GM23338 (cell line): ENCODE measurements around the gene CERK. TPM values are rescaled to one million over a fixed set of nuclear protein-coding genes. Genes with fewer than 3 reads are reported as not detected.
A peak's percentile ranks its signal among the peaks of the same experiment; 100 is the strongest.

Source experiments
- ATAC-seq: fragments of 200-7000 bp; cut with Tn5 transposase; 3 replicates; pipeline ENCODE4 v1.9.1; 2020
- DNase-seq: peaks from one replicate; pipeline ENCODE4 v3.0.0-alpha.2; 2015; ENCODE audit warnings: low spot score
- H2AFZ ChIP-seq: fragments of 200-600 bp; sonication (generic); 2 replicates; pipeline ENCODE4 v1.8.0; 2016; ENCODE audit warnings: antibody characterized with exemption, mild to moderate bottlenecking, moderate library complexity
- H3F3A ChIP-seq: fragments of 200-600 bp; sonication (generic); replicated peaks from 2 replicates; pipeline ENCODE4 v1.8.0; 2017; ENCODE audit warnings: antibody characterized with exemption, mixed run types, low read depth
- H3K27ac ChIP-seq: fragments of 200-600 bp; sonication (generic); 2 replicates; pipeline ENCODE4 v1.6.1; 2016; ENCODE audit warnings: low read depth
- H3K27me3 ChIP-seq: fragments of 200-600 bp; sonication (generic); 2 replicates; pipeline ENCODE4 v1.8.0; 2016; ENCODE audit warnings: mild to moderate bottlenecking, mixed run types, moderate library complexity; ENCODE audit not compliant: insufficient read depth
- H3K36me3 ChIP-seq: fragments of 200-600 bp; sonication (generic); 2 replicates; pipeline ENCODE4 v1.8.0; 2016; ENCODE audit warnings: mild to moderate bottlenecking; ENCODE audit not compliant: insufficient read depth
- H3K4me1 ChIP-seq: fragments of 200-600 bp; sonication (generic); 2 replicates; pipeline ENCODE4 v1.8.0; 2016; ENCODE audit warnings: mild to moderate bottlenecking, moderate library complexity; ENCODE audit not compliant: insufficient read depth
- H3K4me2 ChIP-seq: fragments of 200-600 bp; sonication (generic); 2 replicates; pipeline ENCODE4 v1.7.1; 2017; ENCODE audit warnings: mixed run types
- H3K4me3 ChIP-seq: fragments of 200-600 bp; sonication (generic); 2 replicates; pipeline ENCODE4 v1.6.1; 2016; ENCODE audit warnings: mixed run types
- H3K79me2 ChIP-seq: fragments of 200-600 bp; sonication (generic); replicated peaks from 2 replicates; pipeline ENCODE4 v1.8.0; 2017; ENCODE audit warnings: mild to moderate bottlenecking; ENCODE audit not compliant: insufficient read depth
- H3K9me2 ChIP-seq: fragments of 200-600 bp; sonication (generic); 2 replicates; pipeline ENCODE4 v1.8.0; 2017; ENCODE audit not compliant: insufficient read depth
- H4K20me1 ChIP-seq: fragments of 200-600 bp; sonication (generic); replicated peaks from 2 replicates; pipeline ENCODE4 v1.8.0; 2017; ENCODE audit warnings: mild to moderate bottlenecking; ENCODE audit not compliant: insufficient read depth
- H3K27ac Mint-ChIP-seq: 2 replicates; pipeline ENCODE4 v1.8.0; 2020; ENCODE audit warnings: inconsistent platforms, mild to moderate bottlenecking, moderate library complexity, mixed read lengths
- H3K27me3 Mint-ChIP-seq: 3 replicates; pipeline ENCODE4 v1.8.0; 2022; ENCODE audit warnings: low read depth, mild to moderate bottlenecking, moderate library complexity, mixed read lengths, inconsistent platforms; ENCODE audit not compliant: insufficient read depth, poor library complexity
- H3K36me3 Mint-ChIP-seq: 3 replicates; pipeline ENCODE4 v1.8.0; 2021; ENCODE audit warnings: low read depth, mild to moderate bottlenecking, inconsistent platforms, moderate library complexity, mixed read lengths
- H3K4me1 Mint-ChIP-seq: 3 replicates; pipeline ENCODE4 v1.8.0; 2020; ENCODE audit warnings: mild to moderate bottlenecking, inconsistent platforms, mixed read lengths
- H3K4me3 Mint-ChIP-seq: 3 replicates; pipeline ENCODE4 v1.8.0; 2021; ENCODE audit warnings: moderate library complexity, mild to moderate bottlenecking, inconsistent platforms, mixed read lengths
- H3K9me3 Mint-ChIP-seq: 3 replicates; pipeline ENCODE4 v1.8.0; 2020; ENCODE audit warnings: moderate library complexity, mild to moderate bottlenecking, inconsistent platforms, mixed read lengths
- CREB1 ChIP-seq: fragments of 250-450 bp; sonication (Bioruptor Pico); IDR thresholded peaks from 2 replicates; pipeline ENCODE4 v1.5.0; 2020; ENCODE audit warnings: low read depth, mild to moderate bottlenecking, moderate library complexity
- EZH2 ChIP-seq: fragments of 200-600 bp; sonication (generic); IDR thresholded peaks from one replicate; pipeline ENCODE4 v1.8.0; 2017; ENCODE audit warnings: antibody characterized with exemption, mild to moderate bottlenecking, low read depth; ENCODE audit not compliant: unreplicated experiment
- EZH2phosphoT487 ChIP-seq: fragments of 200-600 bp; sonication (generic); IDR thresholded peaks from one replicate; pipeline ENCODE4 v1.8.1; 2018; ENCODE audit warnings: antibody characterized with exemption; ENCODE audit not compliant: unreplicated experiment
- JUNB ChIP-seq: IDR thresholded peaks from one replicate; pipeline ENCODE4 v1.6.1; 2016; ENCODE audit warnings: antibody characterized with exemption; ENCODE audit not compliant: unreplicated experiment
- NANOG ChIP-seq: IDR thresholded peaks from 2 replicates; pipeline ENCODE4 v1.6.1; 2016; ENCODE audit warnings: antibody characterized with exemption, borderline replicate concordance
- POLR2AphosphoS5 ChIP-seq: IDR thresholded peaks from 2 replicates; pipeline ENCODE4 v1.6.1; 2016; ENCODE audit warnings: antibody characterized with exemption, low read depth
- STAT1 ChIP-seq: IDR thresholded peaks from one replicate; pipeline ENCODE4 v1.6.1; 2016; ENCODE audit warnings: antibody characterized with exemption; ENCODE audit not compliant: unreplicated experiment
- ZNF114 ChIP-seq: fragments of 250-450 bp; sonication (Bioruptor Pico); IDR thresholded peaks from 2 replicates; pipeline ENCODE4 v1.5.0; 2020; ENCODE audit warnings: mild to moderate bottlenecking, moderate library complexity
- ZNF331 ChIP-seq: fragments of 250-450 bp; sonication (Bioruptor Pico); IDR thresholded peaks from 2 replicates; pipeline ENCODE4 v1.5.0; 2020; ENCODE audit warnings: low read depth, mild to moderate bottlenecking, moderate library complexity
- polyA plus RNA-seq: library from polyadenylated mRNA; unstranded; fragments of >200 nt; fragmentation: Nextera tagmentation; extraction: Ambion mirVana; gene quantifications from 2 replicates; pipeline ENCODE4 v1.2.1, GENCODE V29; 2016
- total RNA-seq: library from RNA; depleted of rRNA; stranded (reverse); fragments of >200 nt; shearing (Covaris generic); gene quantifications from 2 replicates; pipeline ENCODE4 v1.2.3, GENCODE V29; 2014
- TF ChIP-seq, protein P1 (sequence below), 2 experiments: fragments of 200-600 bp in 1 of 2; sonication (generic) in 1 of 2; conservative IDR thresholded peaks; 2 replicates each; pipeline versions ENCODE4 v1.5.1 to v1.6.1; 2016 to 2017; ENCODE audit warnings: antibody characterized with exemption in 2 of 2, low read depth in 2 of 2, mild to moderate bottlenecking in 2 of 2, moderate library complexity in 1 of 2
- TF ChIP-seq, protein P2 (sequence below): fragments of 250-450 bp; sonication (Bioruptor Pico); IDR thresholded peaks from 2 replicates; pipeline ENCODE4 v1.5.0; 2020; ENCODE audit warnings: mild to moderate bottlenecking, moderate library complexity
- TF ChIP-seq, protein P3 (sequence below): IDR thresholded peaks from 2 replicates; pipeline ENCODE4 v1.6.1; 2016; ENCODE audit warnings: antibody characterized with exemption
- TF ChIP-seq, protein P4 (sequence below): IDR thresholded peaks from one replicate; pipeline ENCODE4 v1.6.1; 2018; ENCODE audit warnings: antibody characterized with exemption; ENCODE audit not compliant: unreplicated experiment

The CERK gene
- total and polyA plus RNA-seq, 2 experiments from 2014 or later: 12.7 to 62.9 TPM

DNA sequence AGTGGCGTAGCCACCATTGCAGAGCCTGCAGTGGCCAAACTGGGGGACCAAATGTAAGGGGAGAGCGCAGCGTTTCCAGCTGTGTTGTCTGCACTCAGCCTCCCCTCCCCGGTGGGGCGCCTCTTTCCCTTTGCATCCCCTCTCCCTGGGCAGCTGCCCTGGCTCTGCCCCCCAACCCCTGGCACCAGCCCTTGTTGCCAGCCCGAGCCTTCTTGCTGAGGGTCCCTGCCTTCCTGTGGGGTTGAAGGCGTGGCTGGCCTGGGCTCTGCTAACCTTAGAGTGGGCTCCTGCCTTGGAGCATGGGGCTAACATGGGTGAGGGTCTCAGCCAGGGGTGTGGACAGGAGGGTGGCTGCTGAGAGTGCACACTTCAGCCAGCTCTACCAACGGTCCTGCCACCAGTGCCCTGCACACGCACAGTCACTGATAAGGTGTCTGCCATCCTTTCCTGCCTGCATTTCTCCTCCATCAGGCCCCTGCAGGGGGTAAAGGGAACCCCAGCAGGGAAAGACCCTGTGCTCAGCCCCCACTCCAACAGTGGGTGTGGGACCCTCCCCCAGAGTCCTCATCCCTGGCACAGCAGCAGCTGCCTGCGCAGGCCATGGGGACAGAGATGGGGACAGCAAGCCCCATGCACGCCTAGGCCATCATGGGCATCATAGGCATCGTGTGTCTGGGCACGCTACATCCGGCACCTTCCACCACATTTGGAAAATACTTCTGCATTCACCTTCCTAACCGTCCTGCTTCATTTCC is 43.5 kb downstream of the CERK start:
- Mint-ChIP-seq H3K4me1 (peaks cover 3% of the 10 kb centered on the region; the same call in 2 of the 3 replicates), H3K4me3 (no peak overlapping the region), H3K9me3 (no peaks in the 10 kb centered on the region), H3K27ac (peak overlapping the region; percentile 18; the same call in 1 of the 2 replicates), H3K27me3 (peaks cover 2% of the 10 kb centered on the region), H3K36me3 (peaks cover 29% of the 10 kb centered on the region)
- Histone ChIP-seq H3K4me2 (no peak overlapping the region), H3K9me2 (no peaks in the 10 kb centered on the region), H3K4me3 (no peak overlapping the region), H3F3A (no peaks in the 10 kb centered on the region), H3K27me3 (no peaks in the 10 kb centered on the region), H3K36me3 (peaks cover 6% of the 10 kb centered on the region), H3K27ac (no peak overlapping the region), H4K20me1 (no peaks in the 10 kb centered on the region; the same call in 1 of the 2 replicates), H3K4me1 (no peaks in the 10 kb centered on the region), H3K79me2 (no peaks in the 10 kb centered on the region), H2AFZ (no peak overlapping the region)
- DNase-seq: no peak
- no peak for ATAC-seq
- TF ChIP-seq, protein P1, sequence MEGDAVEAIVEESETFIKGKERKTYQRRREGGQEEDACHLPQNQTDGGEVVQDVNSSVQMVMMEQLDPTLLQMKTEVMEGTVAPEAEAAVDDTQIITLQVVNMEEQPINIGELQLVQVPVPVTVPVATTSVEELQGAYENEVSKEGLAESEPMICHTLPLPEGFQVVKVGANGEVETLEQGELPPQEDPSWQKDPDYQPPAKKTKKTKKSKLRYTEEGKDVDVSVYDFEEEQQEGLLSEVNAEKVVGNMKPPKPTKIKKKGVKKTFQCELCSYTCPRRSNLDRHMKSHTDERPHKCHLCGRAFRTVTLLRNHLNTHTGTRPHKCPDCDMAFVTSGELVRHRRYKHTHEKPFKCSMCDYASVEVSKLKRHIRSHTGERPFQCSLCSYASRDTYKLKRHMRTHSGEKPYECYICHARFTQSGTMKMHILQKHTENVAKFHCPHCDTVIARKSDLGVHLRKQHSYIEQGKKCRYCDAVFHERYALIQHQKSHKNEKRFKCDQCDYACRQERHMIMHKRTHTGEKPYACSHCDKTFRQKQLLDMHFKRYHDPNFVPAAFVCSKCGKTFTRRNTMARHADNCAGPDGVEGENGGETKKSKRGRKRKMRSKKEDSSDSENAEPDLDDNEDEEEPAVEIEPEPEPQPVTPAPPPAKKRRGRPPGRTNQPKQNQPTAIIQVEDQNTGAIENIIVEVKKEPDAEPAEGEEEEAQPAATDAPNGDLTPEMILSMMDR (conservative IDR thresholded peaks at IDR 0.05; ENCODE audit: low read depth in 2 of 2): no peak
- TF ChIP-seq, protein P2, sequence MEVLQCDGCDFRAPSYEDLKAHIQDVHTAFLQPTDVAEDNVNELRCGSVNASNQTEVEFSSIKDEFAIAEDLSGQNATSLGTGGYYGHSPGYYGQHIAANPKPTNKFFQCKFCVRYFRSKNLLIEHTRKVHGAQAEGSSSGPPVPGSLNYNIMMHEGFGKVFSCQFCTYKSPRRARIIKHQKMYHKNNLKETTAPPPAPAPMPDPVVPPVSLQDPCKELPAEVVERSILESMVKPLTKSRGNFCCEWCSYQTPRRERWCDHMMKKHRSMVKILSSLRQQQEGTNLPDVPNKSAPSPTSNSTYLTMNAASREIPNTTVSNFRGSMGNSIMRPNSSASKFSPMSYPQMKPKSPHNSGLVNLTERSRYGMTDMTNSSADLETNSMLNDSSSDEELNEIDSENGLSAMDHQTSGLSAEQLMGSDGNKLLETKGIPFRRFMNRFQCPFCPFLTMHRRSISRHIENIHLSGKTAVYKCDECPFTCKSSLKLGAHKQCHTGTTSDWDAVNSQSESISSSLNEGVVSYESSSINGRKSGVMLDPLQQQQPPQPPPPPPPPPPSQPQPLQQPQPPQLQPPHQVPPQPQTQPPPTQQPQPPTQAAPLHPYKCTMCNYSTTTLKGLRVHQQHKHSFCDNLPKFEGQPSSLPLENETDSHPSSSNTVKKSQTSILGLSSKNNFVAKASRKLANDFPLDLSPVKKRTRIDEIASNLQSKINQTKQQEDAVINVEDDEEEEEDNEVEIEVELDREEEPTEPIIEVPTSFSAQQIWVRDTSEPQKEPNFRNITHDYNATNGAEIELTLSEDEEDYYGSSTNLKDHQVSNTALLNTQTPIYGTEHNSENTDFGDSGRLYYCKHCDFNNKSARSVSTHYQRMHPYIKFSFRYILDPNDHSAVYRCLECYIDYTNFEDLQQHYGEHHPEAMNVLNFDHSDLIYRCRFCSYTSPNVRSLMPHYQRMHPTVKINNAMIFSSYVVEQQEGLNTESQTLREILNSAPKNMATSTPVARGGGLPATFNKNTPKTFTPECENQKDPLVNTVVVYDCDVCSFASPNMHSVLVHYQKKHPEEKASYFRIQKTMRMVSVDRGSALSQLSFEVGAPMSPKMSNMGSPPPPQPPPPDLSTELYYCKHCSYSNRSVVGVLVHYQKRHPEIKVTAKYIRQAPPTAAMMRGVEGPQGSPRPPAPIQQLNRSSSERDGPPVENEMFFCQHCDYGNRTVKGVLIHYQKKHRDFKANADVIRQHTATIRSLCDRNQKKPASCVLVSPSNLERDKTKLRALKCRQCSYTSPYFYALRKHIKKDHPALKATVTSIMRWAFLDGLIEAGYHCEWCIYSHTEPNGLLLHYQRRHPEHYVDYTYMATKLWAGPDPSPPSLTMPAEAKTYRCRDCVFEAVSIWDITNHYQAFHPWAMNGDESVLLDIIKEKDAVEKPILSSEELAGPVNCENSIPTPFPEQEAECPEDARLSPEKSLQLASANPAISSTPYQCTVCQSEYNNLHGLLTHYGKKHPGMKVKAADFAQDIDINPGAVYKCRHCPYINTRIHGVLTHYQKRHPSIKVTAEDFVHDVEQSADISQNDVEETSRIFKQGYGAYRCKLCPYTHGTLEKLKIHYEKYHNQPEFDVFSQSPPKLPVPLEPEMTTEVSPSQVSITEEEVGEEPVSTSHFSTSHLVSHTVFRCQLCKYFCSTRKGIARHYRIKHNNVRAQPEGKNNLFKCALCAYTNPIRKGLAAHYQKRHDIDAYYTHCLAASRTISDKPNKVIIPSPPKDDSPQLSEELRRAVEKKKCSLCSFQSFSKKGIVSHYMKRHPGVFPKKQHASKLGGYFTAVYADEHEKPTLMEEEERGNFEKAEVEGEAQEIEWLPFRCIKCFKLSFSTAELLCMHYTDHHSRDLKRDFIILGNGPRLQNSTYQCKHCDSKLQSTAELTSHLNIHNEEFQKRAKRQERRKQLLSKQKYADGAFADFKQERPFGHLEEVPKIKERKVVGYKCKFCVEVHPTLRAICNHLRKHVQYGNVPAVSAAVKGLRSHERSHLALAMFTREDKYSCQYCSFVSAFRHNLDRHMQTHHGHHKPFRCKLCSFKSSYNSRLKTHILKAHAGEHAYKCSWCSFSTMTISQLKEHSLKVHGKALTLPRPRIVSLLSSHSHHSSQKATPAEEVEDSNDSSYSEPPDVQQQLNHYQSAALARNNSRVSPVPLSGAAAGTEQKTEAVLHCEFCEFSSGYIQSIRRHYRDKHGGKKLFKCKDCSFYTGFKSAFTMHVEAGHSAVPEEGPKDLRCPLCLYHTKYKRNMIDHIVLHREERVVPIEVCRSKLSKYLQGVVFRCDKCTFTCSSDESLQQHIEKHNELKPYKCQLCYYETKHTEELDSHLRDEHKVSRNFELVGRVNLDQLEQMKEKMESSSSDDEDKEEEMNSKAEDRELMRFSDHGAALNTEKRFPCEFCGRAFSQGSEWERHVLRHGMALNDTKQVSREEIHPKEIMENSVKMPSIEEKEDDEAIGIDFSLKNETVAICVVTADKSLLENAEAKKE: no peak
- TF ChIP-seq POLR2AphosphoS5: no peak
- TF ChIP-seq JUNB: no peak
- TF ChIP-seq EZH2: no peak
- no peak for TF ChIP-seq ZNF114 (CRISPR knock-in tag)
- TF ChIP-seq, protein P3, sequence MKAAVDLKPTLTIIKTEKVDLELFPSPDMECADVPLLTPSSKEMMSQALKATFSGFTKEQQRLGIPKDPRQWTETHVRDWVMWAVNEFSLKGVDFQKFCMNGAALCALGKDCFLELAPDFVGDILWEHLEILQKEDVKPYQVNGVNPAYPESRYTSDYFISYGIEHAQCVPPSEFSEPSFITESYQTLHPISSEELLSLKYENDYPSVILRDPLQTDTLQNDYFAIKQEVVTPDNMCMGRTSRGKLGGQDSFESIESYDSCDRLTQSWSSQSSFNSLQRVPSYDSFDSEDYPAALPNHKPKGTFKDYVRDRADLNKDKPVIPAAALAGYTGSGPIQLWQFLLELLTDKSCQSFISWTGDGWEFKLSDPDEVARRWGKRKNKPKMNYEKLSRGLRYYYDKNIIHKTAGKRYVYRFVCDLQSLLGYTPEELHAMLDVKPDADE: no peak
- no peak for TF ChIP-seq ZNF331 (CRISPR knock-in tag)
- no peak for TF ChIP-seq STAT1
- no peak for TF ChIP-seq NANOG
- TF ChIP-seq, protein P4, sequence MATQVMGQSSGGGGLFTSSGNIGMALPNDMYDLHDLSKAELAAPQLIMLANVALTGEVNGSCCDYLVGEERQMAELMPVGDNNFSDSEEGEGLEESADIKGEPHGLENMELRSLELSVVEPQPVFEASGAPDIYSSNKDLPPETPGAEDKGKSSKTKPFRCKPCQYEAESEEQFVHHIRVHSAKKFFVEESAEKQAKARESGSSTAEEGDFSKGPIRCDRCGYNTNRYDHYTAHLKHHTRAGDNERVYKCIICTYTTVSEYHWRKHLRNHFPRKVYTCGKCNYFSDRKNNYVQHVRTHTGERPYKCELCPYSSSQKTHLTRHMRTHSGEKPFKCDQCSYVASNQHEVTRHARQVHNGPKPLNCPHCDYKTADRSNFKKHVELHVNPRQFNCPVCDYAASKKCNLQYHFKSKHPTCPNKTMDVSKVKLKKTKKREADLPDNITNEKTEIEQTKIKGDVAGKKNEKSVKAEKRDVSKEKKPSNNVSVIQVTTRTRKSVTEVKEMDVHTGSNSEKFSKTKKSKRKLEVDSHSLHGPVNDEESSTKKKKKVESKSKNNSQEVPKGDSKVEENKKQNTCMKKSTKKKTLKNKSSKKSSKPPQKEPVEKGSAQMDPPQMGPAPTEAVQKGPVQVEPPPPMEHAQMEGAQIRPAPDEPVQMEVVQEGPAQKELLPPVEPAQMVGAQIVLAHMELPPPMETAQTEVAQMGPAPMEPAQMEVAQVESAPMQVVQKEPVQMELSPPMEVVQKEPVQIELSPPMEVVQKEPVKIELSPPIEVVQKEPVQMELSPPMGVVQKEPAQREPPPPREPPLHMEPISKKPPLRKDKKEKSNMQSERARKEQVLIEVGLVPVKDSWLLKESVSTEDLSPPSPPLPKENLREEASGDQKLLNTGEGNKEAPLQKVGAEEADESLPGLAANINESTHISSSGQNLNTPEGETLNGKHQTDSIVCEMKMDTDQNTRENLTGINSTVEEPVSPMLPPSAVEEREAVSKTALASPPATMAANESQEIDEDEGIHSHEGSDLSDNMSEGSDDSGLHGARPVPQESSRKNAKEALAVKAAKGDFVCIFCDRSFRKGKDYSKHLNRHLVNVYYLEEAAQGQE: no peak
- TF ChIP-seq CREB1 (CRISPR knock-in tag): no peak
- no peak for TF ChIP-seq EZH2phosphoT487
